ENCODE data around the gene CSF2. TPM values are rescaled to one million over a fixed set of nuclear protein-coding genes. Genes with fewer than 3 reads are reported as not detected.

Gene CSF2
- total RNA-seq, 1 experiment from 2014 or later, result not detected

GRCh38 chr5:132100672-132101261 is 27.2 kb downstream of the CSF2 start:
- Mint-ChIP-seq H3K27me3 (ENCODE audit: insufficient read depth, unreplicated experiment) (peaks cover 3% of the 10 kb centered on the region), H3K4me1 (ENCODE audit: low read depth, unreplicated experiment) (no peaks in the 10 kb centered on the region), H3K9me3 (ENCODE audit: unreplicated experiment) (no peaks in the 10 kb centered on the region), H3K27ac (ENCODE audit: unreplicated experiment) (no peak overlapping the region), H3K36me3 (ENCODE audit: insufficient read depth, unreplicated experiment) (no peaks in the 10 kb centered on the region), H3K4me3 (ENCODE audit: unreplicated experiment) (no peak overlapping the region)
- no peaks in the 10 kb centered on the region for H3K36me3 ChIP-seq (ENCODE audit: control insufficient read depth, insufficient read depth, low read length)
- ChIA-PET POLR2A (no interaction called here), CTCF (no interaction called here)
- TF ChIP-seq, protein P1, sequence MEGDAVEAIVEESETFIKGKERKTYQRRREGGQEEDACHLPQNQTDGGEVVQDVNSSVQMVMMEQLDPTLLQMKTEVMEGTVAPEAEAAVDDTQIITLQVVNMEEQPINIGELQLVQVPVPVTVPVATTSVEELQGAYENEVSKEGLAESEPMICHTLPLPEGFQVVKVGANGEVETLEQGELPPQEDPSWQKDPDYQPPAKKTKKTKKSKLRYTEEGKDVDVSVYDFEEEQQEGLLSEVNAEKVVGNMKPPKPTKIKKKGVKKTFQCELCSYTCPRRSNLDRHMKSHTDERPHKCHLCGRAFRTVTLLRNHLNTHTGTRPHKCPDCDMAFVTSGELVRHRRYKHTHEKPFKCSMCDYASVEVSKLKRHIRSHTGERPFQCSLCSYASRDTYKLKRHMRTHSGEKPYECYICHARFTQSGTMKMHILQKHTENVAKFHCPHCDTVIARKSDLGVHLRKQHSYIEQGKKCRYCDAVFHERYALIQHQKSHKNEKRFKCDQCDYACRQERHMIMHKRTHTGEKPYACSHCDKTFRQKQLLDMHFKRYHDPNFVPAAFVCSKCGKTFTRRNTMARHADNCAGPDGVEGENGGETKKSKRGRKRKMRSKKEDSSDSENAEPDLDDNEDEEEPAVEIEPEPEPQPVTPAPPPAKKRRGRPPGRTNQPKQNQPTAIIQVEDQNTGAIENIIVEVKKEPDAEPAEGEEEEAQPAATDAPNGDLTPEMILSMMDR (IDR thresholded peaks at IDR 0.05; ENCODE audit: insufficient read depth in 1 of 2, low read depth in 1 of 2, low read length in 1 of 2, severe bottlenecking in 1 of 2, unreplicated experiment in 1 of 2), result no peak
- H3K4me1 ChIP-seq, result no peaks in the 10 kb centered on the region
- intact Hi-C loops (cut with micrococcal nuclease; ENCODE audit: unreplicated experiment), result no loop called here
- H3K27me3 ChIP-seq (replicated peaks; ENCODE audit: control insufficient read depth, insufficient read depth, low read length), result no peaks in the 10 kb centered on the region
- DNase-seq, result no peak
- H3K4me3 ChIP-seq (ENCODE audit: low read depth, low read length), result no peak overlapping the region
- no peaks in the 10 kb centered on the region for H3K9me3 ChIP-seq
- no TSS peak for BruUV-seq (replicated peaks)

DNA sequence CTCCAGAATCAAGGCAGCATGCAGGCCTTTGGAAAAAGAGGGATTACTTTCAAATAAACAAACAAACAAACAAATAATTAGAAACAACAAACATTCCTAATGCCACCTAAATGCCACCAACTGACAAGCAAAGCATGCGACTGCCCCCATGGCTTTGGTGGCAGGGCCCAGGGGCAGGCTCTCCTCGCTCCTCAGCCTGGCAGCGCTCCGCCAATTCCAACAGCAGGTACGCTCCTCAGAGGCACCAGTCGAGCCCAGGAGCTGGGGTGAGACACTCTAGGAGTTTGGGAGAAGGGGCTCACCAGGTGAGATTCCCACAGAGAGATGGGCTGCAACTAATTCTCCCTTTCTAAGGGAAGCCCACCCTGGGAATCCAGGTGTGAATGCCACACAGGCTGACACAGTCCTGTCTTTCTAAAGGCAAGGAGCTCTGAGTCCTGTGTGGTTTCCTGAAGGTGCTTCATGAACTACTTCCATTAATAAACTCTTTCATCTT is 27.8 kb downstream of the CSF2 start:
- ChIA-PET POLR2A (no interaction called here), CTCF (no interaction called here)
- H3K4me3 Mint-ChIP-seq (ENCODE audit: unreplicated experiment), result no peak overlapping the region
- H3K9me3 ChIP-seq, result no peaks in the 10 kb centered on the region
- TF ChIP-seq, protein P1 (IDR thresholded peaks at IDR 0.05; ENCODE audit: insufficient read depth in 1 of 2, low read depth in 1 of 2, low read length in 1 of 2, severe bottlenecking in 1 of 2, unreplicated experiment in 1 of 2), result no peak
- no TSS peak for BruUV-seq (replicated peaks)
- DNase-seq, result no peak
- H3K27me3 Mint-ChIP-seq (ENCODE audit: insufficient read depth, unreplicated experiment), result peaks cover 3% of the 10 kb centered on the region
- no peaks in the 10 kb centered on the region for H3K4me1 ChIP-seq
- H3K27me3 ChIP-seq (replicated peaks; ENCODE audit: control insufficient read depth, insufficient read depth, low read length), result no peaks in the 10 kb centered on the region
- H3K36me3 Mint-ChIP-seq (ENCODE audit: insufficient read depth, unreplicated experiment), result no peaks in the 10 kb centered on the region
- intact Hi-C loops (cut with micrococcal nuclease; ENCODE audit: unreplicated experiment), result no loop called here
- no peaks in the 10 kb centered on the region for H3K4me1 Mint-ChIP-seq (ENCODE audit: low read depth, unreplicated experiment)
- no peaks in the 10 kb centered on the region for H3K9me3 Mint-ChIP-seq (ENCODE audit: unreplicated experiment)
- H3K27ac Mint-ChIP-seq (ENCODE audit: unreplicated experiment), result no peak overlapping the region
- H3K4me3 ChIP-seq (ENCODE audit: low read depth, low read length), result no peak overlapping the region
- no peaks in the 10 kb centered on the region for H3K36me3 ChIP-seq (ENCODE audit: control insufficient read depth, insufficient read depth, low read length)

DNA sequence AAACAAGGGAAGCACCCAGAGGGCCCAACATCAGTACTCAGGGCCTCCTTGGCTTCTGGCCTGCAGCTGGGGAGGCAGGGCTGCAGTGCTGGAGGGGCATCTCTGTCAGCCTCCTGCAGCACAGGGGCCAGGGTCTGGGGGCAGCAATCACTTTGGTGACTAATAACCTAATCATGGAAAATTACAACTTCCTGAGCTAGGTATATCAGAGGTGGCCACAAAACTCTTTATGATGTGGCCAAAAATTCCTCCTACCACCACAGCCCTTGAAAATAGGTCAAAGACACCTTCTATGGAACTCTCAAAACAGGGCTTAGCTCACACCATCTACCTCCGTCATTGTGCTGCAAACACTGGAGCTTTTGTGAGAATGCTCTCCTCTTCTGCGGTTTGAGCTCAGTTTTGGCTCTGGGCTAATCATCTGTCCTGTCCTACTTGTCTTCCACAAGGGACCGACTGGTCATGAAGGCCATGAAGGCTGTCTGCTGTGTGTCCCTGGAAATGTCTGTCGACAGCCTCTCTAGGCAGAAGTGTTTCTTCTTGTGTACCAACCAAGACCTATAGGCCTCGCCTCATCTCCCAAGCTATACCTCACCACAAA is 28.6 kb downstream of the CSF2 start:
- no peaks in the 10 kb centered on the region for H3K9me3 Mint-ChIP-seq (ENCODE audit: unreplicated experiment)
- no peaks in the 10 kb centered on the region for H3K4me1 ChIP-seq
- no peaks in the 10 kb centered on the region for H3K27me3 ChIP-seq (replicated peaks; ENCODE audit: control insufficient read depth, insufficient read depth, low read length)
- H3K27ac Mint-ChIP-seq (ENCODE audit: unreplicated experiment), result no peak overlapping the region
- intact Hi-C loops (cut with micrococcal nuclease; ENCODE audit: unreplicated experiment), result no loop called here
- no peaks in the 10 kb centered on the region for H3K4me1 Mint-ChIP-seq (ENCODE audit: low read depth, unreplicated experiment)
- POLR2A ChIA-PET, result no interaction called here
- no peak overlapping the region for H3K4me3 Mint-ChIP-seq (ENCODE audit: unreplicated experiment)
- no peaks in the 10 kb centered on the region for H3K36me3 Mint-ChIP-seq (ENCODE audit: insufficient read depth, unreplicated experiment)
- no peaks in the 10 kb centered on the region for H3K9me3 ChIP-seq
- no peaks in the 10 kb centered on the region for H3K36me3 ChIP-seq (ENCODE audit: control insufficient read depth, insufficient read depth, low read length)
- DNase-seq, result no peak
- BruUV-seq (replicated peaks), result no TSS peak
- CTCF ChIA-PET, result interaction anchor here (0.6 to 1.0 kb wide), 2 partner anchors 39 to 110 kb away, joined by 3 read pairs; no protein-coding TSS in a partner anchor
- H3K27me3 Mint-ChIP-seq (ENCODE audit: insufficient read depth, unreplicated experiment), result peaks cover 3% of the 10 kb centered on the region
- TF ChIP-seq, protein P1 (IDR thresholded peaks at IDR 0.05; ENCODE audit: insufficient read depth in 1 of 2, low read depth in 1 of 2, low read length in 1 of 2, severe bottlenecking in 1 of 2, unreplicated experiment in 1 of 2), result no peak
- no peak overlapping the region for H3K4me3 ChIP-seq (ENCODE audit: low read depth, low read length)

Data from Caco-2 (cell line).